HuH-7 (cell line): ENCODE data around the gene SYTL2.
A peak's percentile ranks its signal among the peaks of the same experiment; 100 is the strongest.
"Not testable (repeated sequence)": the region's sequence is repeated elsewhere in the genome, so short reads cannot be mapped to it uniquely, and the experiment has no call there.

Experiments used
- DNase-seq: peaks from one replicate; pipeline ENCODE4 v3.0.0; 2011; ENCODE audit warnings: low spot score

SYTL2 gene, protein sequence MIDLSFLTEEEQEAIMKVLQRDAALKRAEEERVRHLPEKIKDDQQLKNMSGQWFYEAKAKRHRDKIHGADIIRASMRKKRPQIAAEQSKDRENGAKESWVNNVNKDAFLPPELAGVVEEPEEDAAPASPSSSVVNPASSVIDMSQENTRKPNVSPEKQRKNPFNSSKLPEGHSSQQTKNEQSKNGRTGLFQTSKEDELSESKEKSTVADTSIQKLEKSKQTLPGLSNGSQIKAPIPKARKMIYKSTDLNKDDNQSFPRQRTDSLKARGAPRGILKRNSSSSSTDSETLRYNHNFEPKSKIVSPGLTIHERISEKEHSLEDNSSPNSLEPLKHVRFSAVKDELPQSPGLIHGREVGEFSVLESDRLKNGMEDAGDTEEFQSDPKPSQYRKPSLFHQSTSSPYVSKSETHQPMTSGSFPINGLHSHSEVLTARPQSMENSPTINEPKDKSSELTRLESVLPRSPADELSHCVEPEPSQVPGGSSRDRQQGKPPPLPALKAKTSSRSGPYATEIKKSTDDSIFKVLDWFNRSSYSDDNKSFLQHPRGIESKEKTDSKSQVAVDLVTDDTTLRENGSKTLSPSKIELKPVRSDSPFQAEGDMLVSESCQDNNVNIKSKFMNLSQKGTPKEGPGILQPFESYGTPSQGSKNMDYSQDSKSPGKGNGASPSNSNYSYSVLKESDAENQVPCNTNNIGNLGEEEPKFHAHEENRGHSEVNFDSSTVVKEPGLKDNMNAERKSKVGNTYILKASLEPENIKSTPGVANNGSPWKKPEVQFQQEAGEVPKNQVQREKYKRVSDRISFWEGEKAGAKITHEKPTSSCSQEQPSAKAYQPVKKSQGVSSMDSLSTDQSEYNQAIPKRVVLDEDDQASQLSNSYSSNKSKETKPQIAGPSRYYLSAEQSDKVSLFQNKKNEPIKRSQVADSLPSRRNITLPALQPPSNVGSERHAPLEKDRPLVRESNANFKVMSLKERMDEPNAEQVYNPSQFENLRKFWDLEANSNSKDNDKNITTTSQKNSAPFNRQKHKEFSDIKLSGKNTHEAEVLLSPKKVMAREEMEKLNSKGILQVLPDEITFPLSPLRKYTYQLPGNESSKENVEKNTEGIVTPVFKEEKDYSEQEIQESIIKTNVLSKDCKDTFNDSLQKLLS (N-terminal part only)

DNA sequence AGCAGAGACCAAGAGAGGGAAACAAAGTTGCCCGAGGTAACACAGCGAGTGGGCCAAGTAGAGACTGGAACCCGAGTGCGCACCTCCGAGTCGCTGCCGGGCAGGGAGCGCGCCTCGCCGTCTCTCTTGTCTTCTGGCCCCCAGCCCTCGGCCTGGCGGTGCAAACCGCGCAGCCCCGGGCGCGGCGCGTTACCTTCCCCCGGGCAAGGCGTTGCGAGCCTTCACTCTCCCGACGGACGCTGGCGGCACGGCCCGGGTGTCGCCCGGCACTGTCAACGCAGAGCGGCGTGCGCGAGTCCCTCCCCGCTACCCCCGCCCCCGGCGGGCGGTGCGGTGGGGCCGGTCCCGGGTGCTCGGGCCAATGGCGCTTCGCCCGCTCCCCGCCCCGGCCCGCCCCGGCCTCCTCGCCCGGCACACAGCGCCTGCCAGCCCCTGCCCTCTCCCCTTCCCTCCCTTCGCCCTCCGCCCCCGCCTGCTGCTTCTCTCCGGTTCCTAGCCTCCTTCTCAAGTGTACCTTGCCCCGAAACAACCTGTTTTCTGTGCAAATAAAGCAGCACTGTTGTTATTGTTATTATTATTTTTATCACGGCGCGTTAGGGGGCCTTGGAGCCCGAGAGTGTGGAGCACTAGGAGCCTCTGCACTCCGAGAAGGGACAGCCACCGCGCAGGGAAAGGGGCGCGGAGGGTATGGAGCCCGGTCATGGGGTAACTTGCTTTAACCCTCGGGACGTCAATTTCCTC is at the start of gene SYTL2:
Gene SYTL2 (minus strand): TSS at position 271 of the 741 bp plus-strand sequence. CDS start 53,416 bp downstream, outside the sequence.
- DNase-seq, result peak; percentile 65

DNA sequence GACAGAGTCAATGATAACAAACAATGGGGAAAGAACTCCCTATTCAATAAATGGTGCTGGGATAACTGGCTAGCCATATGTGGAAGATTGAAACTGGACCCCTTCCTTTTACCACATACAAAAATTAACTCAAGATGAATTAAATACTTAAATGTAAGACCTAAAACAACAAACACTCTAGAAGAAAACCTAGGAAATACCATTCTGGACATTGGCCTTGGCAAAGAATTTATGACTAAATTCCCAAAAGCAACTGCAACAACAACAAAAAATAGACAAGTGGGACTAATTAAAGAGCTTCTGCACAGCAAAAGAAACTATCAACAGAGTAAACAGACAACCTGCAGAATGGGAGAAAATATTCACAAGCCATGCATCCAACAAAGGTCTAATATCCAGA is 48.6 kb upstream of the SYTL2 start:
- not testable (repeated sequence) for DNase-seq

DNA sequence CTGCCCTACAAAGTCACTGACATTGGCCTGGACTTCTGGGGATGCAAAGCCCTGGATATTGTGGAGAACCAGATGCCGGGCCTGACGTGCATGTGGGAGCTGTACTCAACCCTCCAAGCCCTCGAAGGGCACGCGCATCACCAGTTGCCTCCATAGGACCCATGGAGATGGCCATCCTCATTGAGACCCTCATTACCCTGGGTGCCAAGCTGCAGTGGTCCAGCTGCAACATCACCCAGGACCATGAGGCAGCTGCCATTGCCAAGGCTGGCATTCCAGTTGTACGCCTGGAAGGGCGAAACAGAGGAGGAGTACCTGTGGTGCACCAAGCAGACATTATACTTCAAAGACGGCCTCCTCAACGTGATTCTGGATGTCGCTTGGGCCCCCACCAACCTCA is 46.2 kb upstream of the SYTL2 start:
- DNase-seq, result no peak

DNA sequence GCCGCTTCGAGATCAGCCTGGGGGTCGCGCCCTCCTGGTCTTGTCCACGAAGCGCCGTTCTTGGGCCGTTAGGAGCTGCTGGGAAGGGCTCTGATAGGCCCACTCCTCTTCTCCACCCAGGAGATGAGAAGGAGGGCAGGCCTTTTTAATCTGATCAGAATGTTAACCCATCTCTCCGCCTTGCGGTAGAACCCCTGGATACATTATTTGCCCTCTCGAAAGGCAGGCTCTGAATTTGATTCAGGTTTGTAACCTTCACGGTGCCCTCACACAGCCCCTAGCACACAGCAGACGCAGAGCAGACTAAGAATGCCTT is 44.4 kb upstream of the SYTL2 start, which contains the start of gene CCDC83:
Gene CCDC83 (plus strand): TSS at position 43 of the 316 bp plus-strand sequence. CDS start 9,741 bp downstream, outside the sequence.
- no peak for DNase-seq

DNA sequence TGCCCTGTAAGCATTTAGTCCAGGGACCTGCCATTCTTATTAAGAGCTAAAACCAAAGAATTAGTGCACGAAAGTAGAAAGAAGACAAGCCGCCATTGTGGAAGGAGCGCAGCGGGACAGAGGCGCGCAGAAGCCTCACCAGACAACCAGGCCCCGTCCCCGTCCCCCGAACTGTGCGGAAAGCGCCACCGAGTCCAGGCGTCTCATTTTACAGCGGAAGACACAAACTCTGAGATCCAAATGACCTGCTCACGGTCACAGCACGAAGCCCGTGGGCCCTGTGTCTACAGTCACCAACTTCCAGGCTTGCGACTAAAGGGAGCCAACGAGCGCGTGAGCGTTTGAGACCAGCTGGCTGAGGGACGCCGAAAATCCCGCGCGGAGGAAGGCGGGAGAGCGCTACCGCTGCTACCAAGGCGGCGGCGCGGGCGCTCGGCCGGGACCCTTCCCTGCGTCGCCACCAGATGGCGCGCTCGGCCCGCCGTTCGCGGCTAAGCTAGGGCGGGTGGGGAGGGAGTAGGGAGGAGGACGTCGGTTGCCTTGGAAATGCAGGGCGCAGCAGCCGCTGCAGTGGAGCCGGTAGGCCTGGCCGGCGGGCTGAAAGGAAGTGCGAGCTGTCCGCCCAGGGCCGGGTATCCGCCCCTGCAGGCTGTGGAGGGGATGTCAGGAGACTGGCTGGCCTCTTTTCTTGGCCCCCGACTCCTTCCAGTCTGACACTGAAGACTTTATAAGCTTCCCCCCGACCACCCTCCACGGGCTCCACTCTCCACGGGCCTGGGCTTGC is 43.8 kb upstream of the SYTL2 start:
- peak; percentile 90 for DNase-seq

DNA sequence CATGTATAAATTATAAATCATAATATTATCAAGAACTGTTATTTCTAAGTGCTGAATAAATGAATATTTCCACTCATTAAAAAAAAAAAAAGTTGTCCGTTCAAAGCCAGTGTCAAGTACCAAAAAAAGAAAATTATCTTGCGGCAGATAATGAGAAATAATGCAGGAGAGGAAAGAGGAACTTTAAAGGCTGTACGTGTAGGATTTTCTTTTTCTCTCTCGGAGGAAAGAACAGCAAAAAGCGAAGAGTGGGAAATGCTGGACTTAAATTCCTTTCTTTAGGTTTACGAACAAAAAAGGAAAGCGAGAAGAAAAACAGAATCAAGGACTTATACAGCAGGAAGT is 43.2 kb upstream of the SYTL2 start:
- no peak for DNase-seq

DNA sequence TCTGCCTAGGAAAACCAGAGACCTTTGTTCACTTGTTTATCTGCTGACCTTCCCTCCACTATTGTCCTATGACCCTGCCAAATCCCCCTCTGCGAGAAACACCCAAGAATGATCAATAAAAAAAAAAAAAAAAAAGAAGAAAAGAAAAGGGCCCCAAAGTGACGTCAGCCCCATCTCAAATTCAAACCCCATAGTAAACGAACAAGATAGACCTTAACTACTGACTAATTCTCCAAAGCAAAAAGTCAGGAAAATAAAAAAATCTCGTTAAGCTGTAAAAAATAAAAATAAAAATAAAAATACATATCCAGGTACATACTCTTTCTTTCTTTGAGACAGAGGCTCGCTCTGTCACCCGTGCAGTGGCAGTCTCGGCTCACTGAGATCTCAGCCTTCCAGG is 42.6 kb upstream of the SYTL2 start:
- DNase-seq, result not testable (repeated sequence)

DNA sequence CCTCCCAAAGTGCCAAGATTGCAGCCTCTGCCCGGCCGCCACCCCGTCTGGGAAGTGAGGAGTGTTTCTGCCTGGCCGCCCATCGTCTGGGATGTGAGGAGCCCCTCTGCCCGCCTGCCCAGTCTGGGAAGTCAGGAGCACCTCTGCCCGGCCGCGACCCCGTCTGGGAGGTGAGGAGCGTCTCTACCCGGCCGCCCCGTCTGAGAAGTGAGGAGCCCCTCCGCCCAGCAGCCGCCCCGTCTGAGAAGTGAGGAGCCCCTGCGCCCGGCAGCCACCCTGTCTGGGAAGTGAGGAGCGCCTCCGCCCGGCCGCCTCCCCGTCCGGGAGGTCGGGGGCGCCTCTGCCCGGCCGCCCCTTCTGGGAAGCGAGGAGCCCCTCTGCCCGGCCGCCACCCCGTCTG is 41.8 kb upstream of the SYTL2 start:
- DNase-seq, result not testable (repeated sequence)

DNA sequence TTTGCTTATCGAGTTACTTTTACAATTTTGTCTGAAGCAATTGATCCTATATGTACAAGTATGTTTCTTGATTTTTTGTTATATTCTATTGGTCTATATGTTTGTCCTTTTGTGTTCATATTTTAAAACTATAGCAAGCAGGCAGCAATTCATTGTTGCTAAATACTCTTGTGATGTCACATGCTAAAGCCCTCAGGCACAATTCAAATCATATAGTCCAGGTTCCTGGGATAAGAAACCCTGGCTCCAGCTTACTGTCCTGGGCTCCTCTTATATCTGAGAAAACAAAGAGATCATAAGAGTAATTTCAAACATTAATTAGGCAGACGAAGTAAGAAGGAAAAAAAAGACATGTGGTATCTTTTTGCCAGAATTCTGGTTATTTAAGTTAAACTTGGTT is 37.6 kb upstream of the SYTL2 start:
- DNase-seq, result no peak

DNA sequence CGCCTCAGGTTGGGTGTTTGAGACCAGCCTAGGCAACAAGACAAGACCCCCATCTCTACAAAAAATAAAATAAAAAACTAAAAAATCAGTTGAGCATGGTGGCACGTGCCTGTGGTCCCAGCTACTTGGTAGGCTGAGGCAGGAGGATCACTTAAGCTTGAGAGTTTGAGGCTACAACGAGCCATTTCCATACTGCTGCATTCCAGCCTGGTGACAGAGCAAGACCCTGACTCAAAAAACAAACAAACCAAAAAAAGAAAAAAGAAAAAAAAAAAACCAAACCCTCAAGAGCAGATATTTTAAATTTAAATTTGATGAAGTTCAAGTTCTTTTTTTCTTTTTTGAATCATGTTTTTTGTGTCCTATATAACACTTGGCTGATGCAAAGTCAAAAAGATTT is 37.1 kb upstream of the SYTL2 start:
- no peak for DNase-seq

DNA sequence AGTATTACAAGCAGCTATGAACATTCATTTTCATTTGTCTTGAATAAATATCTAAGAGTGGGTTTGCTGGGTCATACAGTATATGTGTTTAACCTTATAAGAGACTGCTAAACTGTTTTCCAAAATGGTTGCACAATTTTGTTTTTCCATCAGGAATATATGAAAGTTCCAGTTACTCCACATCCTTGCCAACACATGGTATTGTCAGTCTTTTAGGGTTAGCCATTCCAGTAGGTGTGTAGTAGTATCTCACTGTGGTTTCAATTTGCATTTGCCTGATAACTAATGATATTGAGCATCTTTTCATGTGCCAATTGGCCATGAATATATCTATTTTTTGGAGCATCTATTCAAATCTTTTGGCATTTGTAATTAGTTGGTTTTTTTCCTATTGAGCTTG is 36.5 kb upstream of the SYTL2 start:
- no peak for DNase-seq

DNA sequence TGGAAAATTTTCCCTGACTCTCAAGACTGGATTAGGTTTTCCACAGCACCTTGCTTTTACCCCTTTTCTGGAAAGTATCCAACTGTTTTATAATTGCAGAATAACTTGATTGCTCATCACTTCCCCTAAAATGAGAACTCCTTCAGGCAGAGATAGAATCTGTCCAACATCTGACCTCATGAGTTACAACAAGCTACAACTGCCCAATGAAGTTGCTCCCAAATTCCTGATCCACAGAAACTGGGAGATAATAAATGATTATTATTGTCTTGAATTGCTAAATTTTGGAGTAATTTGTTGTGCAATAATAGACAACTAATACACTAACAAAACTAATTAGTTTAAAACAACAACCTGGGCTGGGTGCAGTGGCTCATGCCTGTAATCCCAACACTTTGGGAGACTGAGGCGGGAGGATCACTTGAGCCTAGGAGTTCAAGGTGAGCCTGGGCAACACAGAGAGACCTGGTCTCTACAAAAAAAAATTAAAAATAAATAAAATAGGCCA is 34.2 kb upstream of the SYTL2 start:
- DNase-seq, result no peak

DNA sequence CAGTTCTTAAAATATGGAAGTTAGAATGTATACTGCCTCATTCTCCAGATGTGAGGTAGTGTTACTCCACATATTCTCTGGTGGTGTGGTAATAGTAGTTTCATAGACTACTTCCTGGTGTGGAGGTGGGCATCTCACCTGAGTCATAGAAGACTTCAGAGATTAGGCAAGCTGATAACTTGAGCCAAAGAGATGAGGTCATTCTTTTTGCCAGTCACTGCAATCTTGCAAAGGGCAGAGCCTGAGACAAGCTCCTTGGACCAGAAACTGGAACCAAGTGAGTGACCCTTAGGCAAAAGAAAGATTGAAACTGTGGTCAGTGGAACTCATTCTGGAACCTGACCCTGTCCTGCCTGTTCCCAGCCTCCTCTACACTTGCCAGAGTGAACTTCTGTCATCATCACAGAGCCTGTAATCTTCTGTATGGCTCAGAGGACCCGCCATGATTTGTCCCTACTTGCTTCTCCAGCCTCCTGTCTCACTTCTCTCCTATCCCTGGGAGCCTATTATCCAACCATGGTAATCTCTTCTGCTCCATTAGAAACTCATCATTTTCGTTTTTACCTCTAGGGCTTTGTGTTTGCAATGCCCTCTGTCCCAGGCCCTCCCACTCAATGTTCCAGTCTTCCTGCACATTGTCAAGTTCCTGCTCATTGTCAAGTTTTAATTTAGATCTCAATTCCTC is 33.6 kb upstream of the SYTL2 start:
- peak; percentile 21 for DNase-seq

DNA sequence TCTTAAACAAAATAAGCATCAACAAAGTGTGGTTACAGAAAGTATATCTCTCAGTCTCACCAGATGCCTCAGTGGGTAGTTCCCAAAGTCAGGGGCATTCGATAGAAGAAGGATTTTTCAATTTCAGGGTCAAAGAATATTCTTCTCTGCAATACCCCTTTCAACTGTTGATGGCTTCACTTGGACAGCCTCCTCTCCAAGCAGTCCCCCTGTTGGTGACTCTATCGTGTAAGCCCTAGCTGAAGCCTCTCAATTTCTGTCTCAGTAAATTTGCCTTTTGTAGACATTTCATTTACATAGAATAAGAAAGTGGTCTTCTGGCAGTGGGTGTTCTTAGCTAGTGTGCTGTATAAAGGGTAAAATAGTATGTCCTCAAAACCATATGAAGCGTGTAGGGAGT is 33.0 kb upstream of the SYTL2 start:
- DNase-seq, result no peak

DNA sequence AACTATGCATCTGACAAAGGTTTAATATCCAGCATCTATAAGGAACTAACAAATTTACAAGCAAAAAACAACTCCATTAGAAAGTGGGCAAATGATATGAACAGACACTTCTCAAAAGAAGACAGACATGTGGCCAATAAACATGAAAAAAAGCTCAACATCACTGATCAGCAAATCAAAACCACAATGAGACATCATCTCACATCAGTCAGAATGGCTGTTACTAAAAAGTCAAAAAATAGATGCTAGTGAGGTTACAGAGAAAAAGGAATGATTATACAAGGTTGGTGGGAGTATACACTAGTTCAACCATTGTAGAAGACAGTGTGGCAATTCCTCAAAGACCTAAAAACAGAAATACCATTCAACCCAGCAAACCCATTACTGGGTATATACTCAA is 30.0 kb upstream of the SYTL2 start:
- DNase-seq, result not testable (repeated sequence)

DNA sequence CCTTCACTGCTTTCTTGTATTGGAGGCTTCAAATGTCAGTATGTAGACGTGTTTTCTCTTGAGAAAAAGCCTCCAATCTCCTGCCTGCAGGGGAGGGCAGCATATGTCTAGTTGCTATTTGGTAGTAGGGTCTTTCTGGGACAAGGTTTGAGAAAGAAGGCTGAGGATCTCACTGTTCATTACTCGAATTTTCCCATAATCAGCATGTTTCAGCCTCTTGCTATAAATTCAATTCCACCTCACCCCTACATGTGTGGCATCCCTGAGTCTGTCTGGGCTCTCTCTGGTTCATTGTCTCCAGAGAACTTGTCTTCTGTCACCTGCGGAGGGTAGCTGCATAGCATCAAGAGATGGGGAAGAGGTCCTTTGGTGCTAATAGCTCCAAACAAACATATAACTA is 24.8 kb upstream of the SYTL2 start:
- DNase-seq, result no peak

DNA sequence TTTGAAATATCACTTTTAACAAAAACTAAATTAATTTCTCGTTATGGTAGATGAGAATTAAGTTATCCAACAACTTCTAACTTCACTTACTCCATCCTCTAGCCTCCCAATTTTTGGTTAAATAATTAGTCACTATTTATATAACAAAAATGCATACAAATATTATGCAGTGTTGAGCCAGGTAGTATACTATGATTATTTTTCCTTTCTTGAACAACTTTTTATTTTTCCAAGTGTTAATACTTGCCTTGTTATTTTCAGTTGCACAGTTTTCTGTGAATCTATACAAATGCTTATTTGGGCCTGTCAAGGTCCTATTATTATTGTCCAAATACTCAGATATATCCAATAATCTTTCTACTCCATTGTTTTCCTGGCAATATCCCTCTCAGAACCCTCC is 24.3 kb upstream of the SYTL2 start:
- no peak for DNase-seq

DNA sequence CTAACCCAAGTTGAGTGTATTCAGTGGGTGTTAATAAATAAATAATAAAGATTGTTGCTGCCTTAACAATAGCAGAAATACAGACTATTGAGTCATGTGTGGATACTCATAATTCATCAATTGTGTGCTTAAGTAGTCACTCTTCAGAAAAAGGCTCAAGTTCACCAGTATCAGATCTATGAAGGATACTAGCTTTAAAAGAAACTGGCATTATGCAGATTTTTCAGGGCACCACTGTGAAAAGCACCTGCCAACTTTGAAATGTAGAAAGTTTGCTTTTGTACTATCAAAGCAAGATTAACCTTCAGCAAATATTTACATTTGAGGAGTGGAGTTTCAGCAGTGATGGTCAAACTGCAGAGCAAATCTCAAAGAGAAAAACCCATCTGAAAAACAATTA is 20.1 kb upstream of the SYTL2 start:
- DNase-seq, result no peak

DNA sequence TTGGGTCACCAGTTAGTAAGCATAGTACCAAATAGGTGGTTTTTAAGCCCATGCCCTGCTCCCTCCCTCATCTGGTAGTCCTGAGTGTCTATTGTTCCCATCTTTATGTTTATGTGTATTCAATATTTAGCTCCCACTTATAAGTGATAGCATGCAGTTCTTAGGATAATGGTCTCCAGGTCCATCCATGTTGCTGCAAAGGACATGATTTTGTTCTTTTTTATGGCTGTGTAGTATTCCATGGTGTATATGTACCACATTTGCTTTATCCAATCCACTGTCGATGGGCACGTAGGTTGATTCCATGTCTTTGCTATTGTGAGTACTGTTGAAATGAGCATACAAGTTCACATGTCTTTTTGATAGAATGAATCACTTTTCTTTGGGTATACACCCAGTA is 18.2 kb upstream of the SYTL2 start:
- DNase-seq, result no peak

DNA sequence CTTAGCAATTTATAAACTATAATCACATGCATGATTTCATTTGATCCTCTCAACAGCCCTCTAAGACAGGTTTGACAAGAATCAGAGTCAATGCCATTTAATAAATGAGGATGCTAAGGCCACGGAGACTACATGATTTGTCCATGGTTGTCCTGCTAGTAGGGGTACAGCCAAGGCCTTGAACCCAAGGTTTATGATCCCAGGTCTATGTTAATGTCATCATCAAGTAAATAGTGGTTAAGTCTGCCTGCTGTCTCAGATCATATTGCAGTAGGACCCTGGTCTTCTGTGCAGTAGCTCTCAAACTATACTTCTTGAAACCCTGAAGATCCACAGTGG is 17.7 kb upstream of the SYTL2 start:
- DNase-seq, result no peak
